Ovary (tissue), 9 donors: ENCODE measurements around the gene LDAH. TPM values are rescaled to one million over a fixed set of nuclear protein-coding genes. Genes with fewer than 3 reads are reported as not detected.

Experiments used
- DNase-seq, 5 donors: peaks; one replicate each; pipeline ENCODE4 v3.0.0-alpha.2; 2019 to 2020
- H3K27ac ChIP-seq, 2 donors: fragments of 200-600 bp; one replicate each; pipeline versions ENCODE4 v1.5.1 to v1.8.0; 2019 to 2022
- H3K27me3 ChIP-seq: fragments of 200-600 bp; one replicate; pipeline ENCODE4 v1.8.0; 2022
- H3K36me3 ChIP-seq: fragments of 200-600 bp; sonication (generic); one replicate; pipeline ENCODE4 v1.5.1; 2019
- H3K4me1 ChIP-seq: one replicate; pipeline ENCODE4 v1.8.1; 2013; ENCODE audit warnings: mild to moderate bottlenecking, moderate library complexity; ENCODE audit not compliant: insufficient read depth
- H3K4me3 ChIP-seq: fragments of 200-600 bp; sonication (generic); one replicate; pipeline ENCODE4 v1.5.1; 2017
- H3K9me3 ChIP-seq, 2 donors: fragments of 200-600 bp in 1 of 2; sonication (generic) in 1 of 2; one replicate each; pipeline versions ENCODE4 v1.5.1 to v1.8.1; 2013 to 2019; ENCODE audit warnings: mild to moderate bottlenecking in 1 of 2, moderate library complexity in 1 of 2
- CTCF ChIP-seq, 3 donors: fragments of 450-650 bp in 2 of 3; fragments of 200-600 bp in 1 of 3; IDR thresholded peaks; one replicate each; pipeline versions ENCODE4 v1.5.1 to v1.8.0; 2016 to 2022; ENCODE audit warnings: antibody characterized with exemption in 3 of 3, mild to moderate bottlenecking in 1 of 3
- EP300 ChIP-seq: sonication (generic); formaldehyde crosslinking; IDR thresholded peaks from one replicate; pipeline ENCODE4 v1.6.1; 2017; ENCODE audit warnings: antibody characterized with exemption
- POLR2A ChIP-seq: fragments of 450-650 bp; IDR thresholded peaks from one replicate; pipeline ENCODE4 v1.6.1; 2017; ENCODE audit warnings: antibody characterized with exemption, mild to moderate bottlenecking, moderate library complexity
- WGBS, 3 donors: extraction: QIAGEN DNeasy Blood & Tissue Kit in 1 of 3; methylation state at CpG; one replicate each; pipeline versions ENCODE4 v1.1.5 to v1.1.7; 2013 to 2017; 5-methylcytosine and 5-hydroxymethylcytosine counted together
- intact Hi-C, 4 donors: fragments of 100-400 bp; cut with DNase I; formaldehyde crosslinking; loops; one replicate each; pipeline versions ENCODE4 v1.11.0 to v1.15.1; 2022 to 2023
- polyA plus RNA-seq, 2 donors: library from polyadenylated mRNA; stranded (reverse); fragments of 200-250 nt in 1 of 2; fragments of 350-450 nt in 1 of 2; fragmentation: Illumina TruSeq in 1 of 2; extraction: RNeasy Lipid Tissue Mini Kit (QIAGEN cat#74804) in 1 of 2; gene quantifications; one replicate each; pipeline ENCODE4 v1.2.3, GENCODE V29; 2013 to 2014
- total RNA-seq, 7 donors: library from RNA; depleted of rRNA in 2 of 7; stranded (reverse); fragments of >200 nt in 2 of 7; fragmentation: NEBNext Ultra II Directional in 3 of 7; extraction: Animal tissue kit (Norgen Biotek cat#: 25700) in 3 of 7; gene quantifications; one replicate each; pipeline versions ENCODE4 v1.1.0 to v1.2.4, GENCODE V29; 2016 to 2023
- donor health status: DM: no; HTN: no; CAD: no; lungs with moderate emphysema.
- donor health status: DM: no; HTN: no; CAD: no.
- donor health status: Bipolar disorder and iron deficiency.
- donor health status: DM: yes; HTN: yes; CAD: no.
- donor health status: DM: no; HTN: no; CAD: no.
- donor health status: DM: yes; HTN: yes; CAD: no.

Gene LDAH
- total and polyA plus RNA-seq, 9 donors = 4.0 to 21.0 (median 11.0) TPM

GRCh38 chr2:20691076-20691734, 131.7 kb downstream of the LDAH start:
- H3K27ac ChIP-seq = no peak overlapping the region
- no peak for TF ChIP-seq CTCF (IDR thresholded peaks at IDR 0.05)
- TF ChIP-seq EP300 = no peak
- no peak for TF ChIP-seq POLR2A
- no peaks in the 10 kb centered on the region for H3K4me1 ChIP-seq
- no peaks in the 10 kb centered on the region for H3K9me3 ChIP-seq
- no peaks in the 10 kb centered on the region for H3K27me3 ChIP-seq
- intact Hi-C loops = no loop called here
- no peak overlapping the region for H3K4me3 ChIP-seq
- no peaks in the 10 kb centered on the region for H3K36me3 ChIP-seq
- DNase-seq = no peak
- 63 to 78% (median 64%) methylated on average over 6 of the region's 6 CpGs for WGBS, 3 donors

GRCh38 chr2:20689428-20690264, 133.3 kb downstream of the LDAH start:
- DNase-seq = no peak
- Histone ChIP-seq H3K4me3 (no peak overlapping the region), H3K27me3 (no peaks in the 10 kb centered on the region), H3K27ac (no peak overlapping the region), H3K9me3 (no peaks in the 10 kb centered on the region), H3K36me3 (no peaks in the 10 kb centered on the region), H3K4me1 (no peaks in the 10 kb centered on the region)
- TF ChIP-seq POLR2A (no peak), EP300 (no peak), CTCF (IDR thresholded peaks at IDR 0.05) (no peak)
- intact Hi-C loops = no loop called here
- 88 to 90% (median 88%) methylated on average over 11 of the region's 11 CpGs for WGBS, 3 donors

GRCh38 chr2:20687260-20687832, 135.6 kb downstream of the LDAH start:
- H3K4me1 ChIP-seq = no peaks in the 10 kb centered on the region
- no peaks in the 10 kb centered on the region for H3K27me3 ChIP-seq
- H3K9me3 ChIP-seq = no peaks in the 10 kb centered on the region
- DNase-seq = no peak
- H3K4me3 ChIP-seq = no peak overlapping the region
- TF ChIP-seq POLR2A (no peak), CTCF (IDR thresholded peaks at IDR 0.05) (no peak), EP300 (no peak)
- no peaks in the 10 kb centered on the region for H3K36me3 ChIP-seq
- H3K27ac ChIP-seq = no peak overlapping the region
- intact Hi-C loops = no loop called here
- 90 to 95% (median 91%) methylated on average over 4 of the region's 4 CpGs for WGBS, 3 donors

GRCh38 chr2:20684581-20685063, 138.3 kb downstream of the LDAH start:
- H3K27ac ChIP-seq = no peak overlapping the region
- TF ChIP-seq CTCF (IDR thresholded peaks at IDR 0.05) (no peak), POLR2A (no peak), EP300 (no peak)
- H3K36me3 ChIP-seq = no peaks in the 10 kb centered on the region
- no peaks in the 10 kb centered on the region for H3K27me3 ChIP-seq
- no peaks in the 10 kb centered on the region for H3K9me3 ChIP-seq
- no peak overlapping the region for H3K4me3 ChIP-seq
- WGBS, 3 donors = 82 to 93% (median 85%) methylated on average over 6 of the region's 6 CpGs
- no peak for DNase-seq
- no peaks in the 10 kb centered on the region for H3K4me1 ChIP-seq
- intact Hi-C loops = no loop called here
